ENCODE results near the gene UBASH3A.

DNA sequence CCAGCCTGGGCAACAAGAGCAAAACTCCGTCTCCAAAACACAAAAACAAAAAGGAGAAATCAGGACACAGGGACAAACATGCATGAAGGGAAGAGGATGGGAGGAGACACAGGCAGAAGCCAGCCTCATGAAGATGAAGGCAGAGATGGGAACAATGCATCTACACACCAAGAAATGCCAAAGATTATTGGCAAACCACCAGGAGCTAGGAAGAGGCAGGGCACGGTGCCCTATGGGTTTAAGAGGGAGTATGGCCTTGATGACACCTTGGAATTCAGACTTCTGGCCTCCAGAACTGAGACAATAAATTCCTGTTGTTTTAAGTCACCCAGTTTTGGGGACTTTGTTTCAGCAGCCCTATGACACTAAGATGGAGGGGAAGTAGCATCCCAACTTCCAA lies 13.0 kb upstream of the UBASH3A start:
- TF ChIP-seq, protein P1, sequence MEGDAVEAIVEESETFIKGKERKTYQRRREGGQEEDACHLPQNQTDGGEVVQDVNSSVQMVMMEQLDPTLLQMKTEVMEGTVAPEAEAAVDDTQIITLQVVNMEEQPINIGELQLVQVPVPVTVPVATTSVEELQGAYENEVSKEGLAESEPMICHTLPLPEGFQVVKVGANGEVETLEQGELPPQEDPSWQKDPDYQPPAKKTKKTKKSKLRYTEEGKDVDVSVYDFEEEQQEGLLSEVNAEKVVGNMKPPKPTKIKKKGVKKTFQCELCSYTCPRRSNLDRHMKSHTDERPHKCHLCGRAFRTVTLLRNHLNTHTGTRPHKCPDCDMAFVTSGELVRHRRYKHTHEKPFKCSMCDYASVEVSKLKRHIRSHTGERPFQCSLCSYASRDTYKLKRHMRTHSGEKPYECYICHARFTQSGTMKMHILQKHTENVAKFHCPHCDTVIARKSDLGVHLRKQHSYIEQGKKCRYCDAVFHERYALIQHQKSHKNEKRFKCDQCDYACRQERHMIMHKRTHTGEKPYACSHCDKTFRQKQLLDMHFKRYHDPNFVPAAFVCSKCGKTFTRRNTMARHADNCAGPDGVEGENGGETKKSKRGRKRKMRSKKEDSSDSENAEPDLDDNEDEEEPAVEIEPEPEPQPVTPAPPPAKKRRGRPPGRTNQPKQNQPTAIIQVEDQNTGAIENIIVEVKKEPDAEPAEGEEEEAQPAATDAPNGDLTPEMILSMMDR (IDR thresholded peaks at IDR 0.05): no peak
- TF ChIP-seq POLR2A (IDR thresholded peaks at IDR 0.05) (no peak), EP300 (IDR thresholded peaks at IDR 0.05) (no peak)
